Karpas-422 (cell line): Measurements from ENCODE around the gene FBXW5. TPM values are rescaled to one million over a fixed set of nuclear protein-coding genes. Genes with fewer than 3 reads are reported as not detected.

Experiments used
- DNase-seq: peaks from one replicate; pipeline ENCODE4 v3.0.0-alpha.2; 2015
- H2AFZ ChIP-seq: fragments of 200-600 bp; sonication (generic); 2 replicates; pipeline ENCODE4 v1.6.1; 2014; ENCODE audit warnings: antibody characterized with exemption, low read length, mixed read lengths
- H3K27ac ChIP-seq: fragments of 200-600 bp; sonication (generic); 2 replicates; pipeline ENCODE4 v1.5.1; 2014; ENCODE audit warnings: mild to moderate bottlenecking, low read length, moderate library complexity
- H3K27me3 ChIP-seq: fragments of 200-600 bp; sonication (generic); 2 replicates; pipeline ENCODE4 v1.6.1; 2014; ENCODE audit warnings: low read length, mixed read lengths
- H3K36me3 ChIP-seq: fragments of 200-600 bp; sonication (generic); 2 replicates; pipeline ENCODE4 v1.6.1; 2014; ENCODE audit warnings: low read length, mixed read lengths; ENCODE audit not compliant: insufficient read depth
- H3K4me1 ChIP-seq: fragments of 200-600 bp; sonication (generic); 2 replicates; pipeline ENCODE4 v1.6.1; 2014; ENCODE audit warnings: mild to moderate bottlenecking, low read length, mixed read lengths
- H3K4me2 ChIP-seq: fragments of 200-600 bp; sonication (generic); 2 replicates; pipeline ENCODE4 v1.6.1; 2014; ENCODE audit warnings: low read length, low read depth, mild to moderate bottlenecking; ENCODE audit not compliant: poor library complexity, severe bottlenecking
- H3K4me3 ChIP-seq: fragments of 200-600 bp; sonication (generic); 2 replicates; pipeline ENCODE4 v1.5.1; 2014; ENCODE audit warnings: mild to moderate bottlenecking, antibody characterized with exemption, low read length, mixed read lengths
- H3K79me2 ChIP-seq: fragments of 200-600 bp; sonication (generic); 2 replicates; pipeline ENCODE4 v1.6.1; 2014; ENCODE audit warnings: mild to moderate bottlenecking, low read length, mixed read lengths
- H3K9ac ChIP-seq: fragments of 200-600 bp; sonication (generic); 2 replicates; pipeline ENCODE4 v1.6.0; 2014; ENCODE audit warnings: low read length
- H3K9me2 ChIP-seq: fragments of 200-600 bp; sonication (generic), shearing (Covaris generic); replicated peaks from 2 replicates; pipeline ENCODE4 v1.6.0; 2014; ENCODE audit warnings: mild to moderate bottlenecking, low read length, moderate library complexity; ENCODE audit not compliant: insufficient read depth
- H3K9me3 ChIP-seq: fragments of 300-700, 200-600 bp; sonication (generic); 2 replicates; pipeline ENCODE4 v1.6.1; 2014; ENCODE audit warnings: low read length, mixed read lengths
- H4K20me1 ChIP-seq: fragments of 200-600 bp; sonication (generic); 2 replicates; pipeline ENCODE4 v1.6.1; 2014; ENCODE audit warnings: mild to moderate bottlenecking, antibody characterized with exemption, low read length, low read depth; ENCODE audit not compliant: insufficient read depth
- total RNA-seq: library from RNA; depleted of rRNA; stranded (reverse); fragments of >200 nt; shearing (Covaris generic); gene quantifications from 2 replicates; pipeline ENCODE4 v1.2.3, GENCODE V29; 2014; ENCODE audit warnings: low replicate concordance

FBXW5 gene
- total RNA-seq, 1 experiment from 2014 or later: 37.3 TPM

DNA sequence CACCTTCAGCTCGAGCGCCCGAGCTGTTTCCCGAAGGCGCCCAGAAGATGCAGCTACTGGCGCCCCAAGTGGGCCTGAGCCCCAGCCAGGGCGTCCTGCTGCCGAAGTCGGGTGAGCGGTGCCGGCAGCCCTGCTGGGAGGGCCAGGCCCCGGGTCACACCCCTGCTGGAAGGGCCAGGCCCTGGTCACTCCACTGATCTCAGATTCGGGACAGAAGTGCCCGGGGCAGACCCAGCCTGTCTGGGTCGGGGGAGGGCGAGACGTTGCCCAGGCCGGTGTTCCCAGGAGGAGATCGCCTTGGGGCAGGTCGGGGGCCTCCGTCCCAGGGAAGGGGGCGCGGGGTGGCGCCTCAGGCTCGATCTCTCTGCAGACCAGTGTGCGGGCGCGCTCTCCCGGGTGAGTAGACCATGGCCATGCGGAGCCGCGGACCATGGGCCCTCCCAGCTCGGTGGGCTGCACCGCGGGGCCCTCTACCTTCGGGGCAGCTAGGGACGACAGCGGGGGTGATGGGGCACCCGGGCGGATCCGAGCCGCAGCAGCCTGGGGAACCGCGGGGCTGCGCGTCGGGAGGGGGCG is 40.6 kb upstream of the FBXW5 start:
- no peaks in the 10 kb centered on the region for H3K36me3 ChIP-seq
- no peaks in the 10 kb centered on the region for H3K4me1 ChIP-seq
- H3K9ac ChIP-seq: no peak overlapping the region
- DNase-seq: no peak
- no peak overlapping the region for H3K27ac ChIP-seq
- H3K4me3 ChIP-seq: no peak overlapping the region
- no peaks in the 10 kb centered on the region for H3K9me3 ChIP-seq
- no peak overlapping the region for H3K4me2 ChIP-seq
- H4K20me1 ChIP-seq: no peaks in the 10 kb centered on the region
- H3K27me3 ChIP-seq: no peaks in the 10 kb centered on the region
- no peaks in the 10 kb centered on the region for H3K79me2 ChIP-seq
- H2AFZ ChIP-seq: no peak overlapping the region
- H3K9me2 ChIP-seq: no peaks in the 10 kb centered on the region

DNA sequence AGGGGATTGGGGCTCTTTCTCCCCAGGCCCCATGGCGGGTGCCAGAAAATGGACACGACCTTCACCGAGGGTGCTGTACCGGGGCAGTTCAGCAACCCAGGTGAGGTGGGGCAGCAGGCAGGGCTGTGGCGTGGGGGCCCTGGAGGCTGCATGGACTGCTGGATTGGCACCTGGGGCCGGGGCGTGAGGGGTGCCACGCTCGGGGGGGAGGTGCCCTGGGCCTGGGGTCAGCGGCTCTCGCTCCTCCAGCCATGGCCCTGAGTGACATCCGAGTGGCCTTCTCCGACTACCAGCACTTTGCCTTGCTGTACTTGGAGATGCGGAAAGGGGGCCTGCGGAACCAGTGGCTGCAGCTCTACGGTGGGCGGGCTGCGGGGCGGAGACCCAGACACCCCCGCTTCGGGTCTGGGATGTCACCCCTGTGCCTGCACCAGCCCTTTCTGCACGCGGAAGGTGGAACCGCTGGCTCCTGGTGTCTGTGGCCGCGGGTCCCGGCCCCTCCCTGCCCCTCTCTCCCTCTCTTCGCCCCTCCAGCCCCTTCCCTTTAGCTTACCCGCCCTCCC is 40.0 kb upstream of the FBXW5 start:
- Histone ChIP-seq H3K9me3 (no peaks in the 10 kb centered on the region), H3K4me2 (no peak overlapping the region), H3K27ac (no peak overlapping the region), H3K79me2 (no peaks in the 10 kb centered on the region), H3K4me1 (no peaks in the 10 kb centered on the region), H3K36me3 (no peaks in the 10 kb centered on the region), H3K9ac (no peak overlapping the region), H3K4me3 (no peak overlapping the region), H4K20me1 (no peaks in the 10 kb centered on the region), H2AFZ (no peak overlapping the region), H3K27me3 (no peaks in the 10 kb centered on the region), H3K9me2 (no peaks in the 10 kb centered on the region)
- DNase-seq: no peak

DNA sequence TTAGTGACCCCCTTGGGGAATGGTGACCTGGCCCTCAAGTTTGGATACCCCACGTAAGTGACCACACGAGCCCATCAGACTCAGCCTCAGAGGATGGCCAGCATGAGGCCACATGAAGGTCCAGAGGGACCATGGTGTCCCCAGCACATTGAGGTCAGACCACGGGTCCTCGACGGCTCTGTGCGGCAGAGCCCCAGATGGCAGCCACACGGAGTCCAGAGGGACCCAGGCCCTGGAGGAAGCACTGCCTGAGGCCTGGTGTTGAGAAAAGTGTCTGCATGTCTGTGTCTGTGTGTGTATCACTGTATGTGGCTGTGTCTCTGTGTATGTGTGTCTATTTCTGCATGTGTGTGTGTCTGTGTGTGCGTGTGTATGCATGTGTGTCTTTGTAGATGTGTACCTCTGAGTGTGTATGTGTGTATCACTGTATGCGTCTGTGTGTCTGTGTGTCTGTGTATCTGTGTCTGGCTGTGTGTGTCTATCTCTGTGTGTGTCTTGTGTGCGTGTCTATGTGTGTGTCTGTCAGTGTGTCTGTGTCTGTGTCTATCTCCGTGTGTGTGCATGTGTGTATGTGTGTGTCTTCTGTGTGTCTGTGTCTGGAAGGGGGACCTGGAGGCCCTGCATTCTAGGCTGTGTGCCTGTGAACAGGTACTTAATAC is 39.2 kb upstream of the FBXW5 start:
- no peaks in the 10 kb centered on the region for H3K27me3 ChIP-seq
- H3K4me2 ChIP-seq: no peak overlapping the region
- no peaks in the 10 kb centered on the region for H3K36me3 ChIP-seq
- no peak overlapping the region for H3K27ac ChIP-seq
- no peaks in the 10 kb centered on the region for H3K9me3 ChIP-seq
- no peaks in the 10 kb centered on the region for H3K4me1 ChIP-seq
- no peak overlapping the region for H2AFZ ChIP-seq
- H4K20me1 ChIP-seq: no peaks in the 10 kb centered on the region
- H3K4me3 ChIP-seq: no peak overlapping the region
- no peaks in the 10 kb centered on the region for H3K9me2 ChIP-seq
- H3K9ac ChIP-seq: no peak overlapping the region
- H3K79me2 ChIP-seq: no peaks in the 10 kb centered on the region
- no peak for DNase-seq

DNA sequence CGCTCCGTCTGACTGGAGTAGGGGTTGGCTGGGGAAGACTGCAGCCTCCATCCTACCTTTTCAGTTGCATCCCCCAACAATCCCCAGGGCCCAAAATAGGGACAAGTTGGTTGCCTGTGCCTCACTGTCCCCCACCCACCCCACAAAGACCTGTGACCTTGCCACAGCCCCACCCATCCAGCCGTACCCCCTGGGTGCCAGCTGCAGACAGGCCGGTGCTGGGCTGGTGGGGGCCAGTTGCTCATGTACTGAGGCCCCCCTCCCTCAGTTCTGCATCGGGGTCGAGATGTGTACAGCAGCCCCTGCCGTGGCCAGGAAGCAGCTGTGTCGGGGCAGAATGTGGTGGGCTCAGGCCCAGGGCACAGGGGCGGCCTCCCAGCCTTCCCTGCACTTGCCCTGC is 38.6 kb upstream of the FBXW5 start:
- Histone ChIP-seq H3K36me3 (no peaks in the 10 kb centered on the region), H3K4me1 (no peaks in the 10 kb centered on the region), H3K4me2 (no peak overlapping the region), H3K9me3 (no peaks in the 10 kb centered on the region), H3K79me2 (no peaks in the 10 kb centered on the region), H3K9me2 (no peaks in the 10 kb centered on the region), H2AFZ (no peak overlapping the region), H3K9ac (no peak overlapping the region), H3K27ac (no peak overlapping the region), H3K27me3 (no peaks in the 10 kb centered on the region), H3K4me3 (no peak overlapping the region), H4K20me1 (no peaks in the 10 kb centered on the region)
- DNase-seq: no peak

DNA sequence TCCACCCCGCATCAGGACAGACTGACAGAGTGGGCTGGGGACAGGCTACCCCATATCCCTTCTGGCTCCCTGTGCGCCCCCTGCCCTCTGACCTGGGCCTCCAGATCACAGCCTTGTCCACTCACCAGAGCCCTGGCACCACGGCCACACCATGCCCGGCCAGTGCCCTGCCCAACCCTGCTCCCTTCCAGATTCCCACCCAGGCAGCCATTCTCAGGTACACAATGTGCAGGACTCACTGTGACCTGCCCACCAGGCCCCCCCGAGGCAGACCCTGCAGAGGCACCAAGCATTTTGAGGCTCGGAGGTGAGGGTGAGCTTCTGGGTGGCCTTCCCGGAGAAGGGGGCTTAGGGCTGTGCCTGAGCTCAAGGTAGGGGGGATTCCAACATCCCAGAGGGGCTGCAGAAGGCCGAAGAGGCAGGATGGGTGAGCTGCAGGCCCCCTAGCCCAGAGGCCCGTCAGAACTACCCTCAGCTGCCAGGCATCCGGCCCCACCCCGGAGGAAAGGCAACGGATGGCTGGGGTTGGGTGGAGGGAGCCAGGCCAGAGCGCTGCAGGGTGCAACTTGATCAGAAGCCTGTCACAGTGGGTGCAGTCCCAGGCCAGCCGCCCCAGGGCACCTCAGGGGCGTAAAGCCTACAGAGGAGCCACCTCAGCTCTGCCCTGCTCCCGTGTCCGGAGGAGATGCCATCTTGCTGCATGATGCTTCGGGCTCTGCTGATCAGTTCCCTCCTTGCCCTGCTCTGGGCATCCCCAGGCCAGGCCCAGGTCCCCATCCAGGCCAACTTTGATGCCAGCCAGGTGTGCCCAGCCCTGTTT is 37.9 kb upstream of the FBXW5 start, which contains the start of gene LCNL1:
Gene LCNL1 (plus strand): TSS at position 762 of the 820 bp plus-strand sequence. CDS start 594 bp downstream, outside the sequence.
- no peaks in the 10 kb centered on the region for H3K27me3 ChIP-seq
- H3K9ac ChIP-seq: no peak within 1 kb of the TSS
- H3K4me3 ChIP-seq: no peak within 1 kb of the TSS

DNA sequence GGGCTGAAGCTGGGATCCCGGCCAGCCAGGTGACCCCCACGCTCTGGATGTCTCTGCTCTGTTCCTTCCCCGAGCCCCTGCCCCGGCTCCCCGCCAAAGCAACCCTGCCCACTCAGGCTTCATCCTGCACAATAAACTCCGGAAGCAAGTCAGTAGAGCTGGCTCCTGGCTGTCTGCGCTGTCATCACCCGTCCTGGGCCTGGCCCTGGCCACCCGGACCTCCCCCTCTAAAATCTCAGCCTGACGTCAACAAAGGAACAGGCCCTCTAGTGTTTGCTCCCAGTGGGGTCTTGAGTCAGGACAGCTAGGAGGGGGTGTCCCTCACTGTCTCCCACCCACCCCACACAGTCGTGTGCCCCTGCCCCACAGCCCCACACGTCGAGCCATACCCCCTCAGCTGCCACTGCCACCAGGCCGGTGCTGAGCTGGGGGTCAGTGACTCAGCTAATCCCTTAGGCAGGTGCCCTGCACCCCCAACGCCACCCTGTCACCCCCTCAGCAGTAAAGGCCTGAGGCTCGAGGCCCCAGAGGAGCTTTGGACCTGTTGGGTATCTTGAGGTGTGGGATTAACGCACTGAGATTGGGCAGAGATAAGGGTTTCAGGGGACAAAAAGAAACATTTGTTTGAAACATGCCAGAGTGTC is 37.2 kb upstream of the FBXW5 start:
- Histone ChIP-seq H3K4me2 (no peak overlapping the region), H3K9ac (no peak overlapping the region), H3K9me3 (no peaks in the 10 kb centered on the region), H3K9me2 (no peaks in the 10 kb centered on the region), H3K36me3 (no peaks in the 10 kb centered on the region), H3K79me2 (no peaks in the 10 kb centered on the region), H3K4me3 (no peak overlapping the region), H3K27me3 (no peaks in the 10 kb centered on the region), H3K27ac (no peak overlapping the region), H3K4me1 (no peaks in the 10 kb centered on the region), H2AFZ (no peak overlapping the region), H4K20me1 (no peaks in the 10 kb centered on the region)
- no peak for DNase-seq

More for the DNA sequence above, 37.9 kb upstream of the FBXW5 start, which contains the start of gene LCNL1:
- Histone ChIP-seq H3K4me1 (no peaks in the 10 kb centered on the region), H3K79me2 (no peaks in the 10 kb centered on the region), H3K9me2 (no peaks in the 10 kb centered on the region), H2AFZ (no peak within 1 kb of the TSS), H3K9me3 (no peaks in the 10 kb centered on the region), H3K27ac (no peak within 1 kb of the TSS), H3K4me2 (no peak within 1 kb of the TSS), H4K20me1 (no peaks in the 10 kb centered on the region), H3K36me3 (no peaks in the 10 kb centered on the region)
- no peak for DNase-seq

DNA sequence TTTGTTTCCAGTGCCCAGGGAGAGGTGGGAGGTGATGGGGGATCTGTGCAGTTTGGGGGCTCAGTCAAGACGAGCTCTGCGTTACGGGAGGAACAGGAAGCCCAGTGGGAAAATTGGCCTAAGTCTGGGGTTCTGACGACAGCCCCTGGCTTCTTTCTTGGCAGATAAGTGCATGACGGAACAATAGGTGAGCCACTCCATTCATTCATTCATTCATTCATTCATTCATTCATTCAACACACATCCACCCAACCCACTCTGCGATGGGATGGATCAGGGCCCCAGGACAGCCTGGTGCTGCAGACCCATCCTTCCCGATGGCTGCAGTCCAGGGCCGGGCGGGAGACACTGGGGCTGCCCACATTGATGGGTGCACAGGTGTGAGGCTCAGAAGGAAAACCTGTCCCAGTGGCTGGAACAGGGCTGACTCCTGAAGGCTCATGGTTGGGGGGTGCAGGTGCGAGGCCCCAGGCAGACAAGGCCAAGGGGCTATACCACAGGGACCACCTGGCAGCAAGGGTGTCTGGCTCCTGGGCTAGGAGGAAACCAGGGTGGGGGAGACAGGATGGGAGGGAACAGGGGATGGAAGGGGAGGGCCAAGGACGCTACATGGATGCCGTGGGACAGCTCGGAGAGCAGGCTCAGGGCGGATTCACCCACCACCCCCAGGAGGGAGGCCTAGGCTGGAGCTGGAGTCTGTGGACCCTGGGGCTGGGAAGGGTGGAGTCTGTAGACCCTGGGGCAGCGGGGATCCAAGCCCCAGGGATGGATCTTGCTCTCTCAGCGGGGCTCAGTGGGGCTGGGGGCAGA is 36.3 kb upstream of the FBXW5 start:
- no peak overlapping the region for H3K27ac ChIP-seq
- no peaks in the 10 kb centered on the region for H3K4me1 ChIP-seq
- no peaks in the 10 kb centered on the region for H3K79me2 ChIP-seq
- DNase-seq: no peak
- H3K4me3 ChIP-seq: no peak overlapping the region
- no peaks in the 10 kb centered on the region for H3K27me3 ChIP-seq
- no peaks in the 10 kb centered on the region for H3K9me3 ChIP-seq
- H3K9me2 ChIP-seq: no peaks in the 10 kb centered on the region
- H2AFZ ChIP-seq: no peak overlapping the region
- no peaks in the 10 kb centered on the region for H3K36me3 ChIP-seq
- no peak overlapping the region for H3K9ac ChIP-seq
- H3K4me2 ChIP-seq: no peak overlapping the region
- H4K20me1 ChIP-seq: no peaks in the 10 kb centered on the region
